Tibial nerve (tissue), 4 donors: ENCODE measurements around the gene PFKFB1. TPM values are rescaled to one million over a fixed set of nuclear protein-coding genes. Genes with fewer than 3 reads are reported as not detected.

Experiments
- DNase-seq, 2 donors: peaks; one replicate each; pipeline ENCODE4 v3.0.0-alpha.2; 2019; ENCODE audit warnings: low spot score in 2 of 2
- H3K27ac ChIP-seq, 4 donors: fragments of 200-600 bp; sonication (generic) in 3 of 4; one replicate each; pipeline ENCODE4 v1.5.1; 2017 to 2019; ENCODE audit warnings: mild to moderate bottlenecking in 1 of 4
- H3K27me3 ChIP-seq, 2 donors: fragments of 200-600 bp; sonication (generic) in 1 of 2; one replicate each; pipeline versions ENCODE4 v1.5.1 to v1.6.0; 2017 to 2019
- H3K36me3 ChIP-seq, 3 donors: fragments of 200-600 bp; sonication (generic); one replicate each; pipeline ENCODE4 v1.5.1; 2018 to 2019
- H3K4me1 ChIP-seq, 4 donors: fragments of 200-600 bp; sonication (generic) in 3 of 4; one replicate each; pipeline ENCODE4 v1.5.1; 2017 to 2019
- H3K4me3 ChIP-seq, 4 donors: fragments of 200-600 bp; sonication (generic) in 3 of 4; one replicate each; pipeline ENCODE4 v1.5.1; 2017 to 2019; ENCODE audit warnings: mild to moderate bottlenecking in 1 of 4, moderate library complexity in 1 of 4
- H3K9me3 ChIP-seq, 4 donors: fragments of 200-600 bp; sonication (generic) in 3 of 4; one replicate each; pipeline ENCODE4 v1.5.1; 2017 to 2019
- CTCF ChIP-seq, 5 experiments: fragments of 200-600 bp in 3 of 5; fragments of 450-650 bp in 2 of 5; sonication (generic) in 3 of 5; IDR thresholded peaks; one replicate each; pipeline ENCODE4 v1.5.1; 2016 to 2019; ENCODE audit warnings: antibody characterized with exemption in 5 of 5, mild to moderate bottlenecking in 3 of 5, moderate library complexity in 2 of 5
- EP300 ChIP-seq, 2 donors: sonication (generic); formaldehyde crosslinking; IDR thresholded peaks; one replicate each; pipeline ENCODE4 v1.6.1; 2017; ENCODE audit warnings: antibody characterized with exemption in 2 of 2, mild to moderate bottlenecking in 1 of 2
- POLR2A ChIP-seq, 2 donors: fragments of 450-650 bp; IDR thresholded peaks; one replicate each; pipeline ENCODE4 v1.6.1; 2017; ENCODE audit warnings: antibody characterized with exemption in 2 of 2, mild to moderate bottlenecking in 2 of 2, moderate library complexity in 2 of 2
- WGBS, 2 donors: methylation state at CpG; one replicate each; pipeline ENCODE4 v1.1.5; 2018; 5-methylcytosine and 5-hydroxymethylcytosine counted together
- total RNA-seq, 4 donors: library from RNA; depleted of rRNA; stranded (reverse); fragments of >200 nt; gene quantifications; one replicate each; pipeline ENCODE4 v1.1.0, GENCODE V29; 2016

The PFKFB1 gene
- total RNA-seq, 4 donors from 2014 or later = 1.8 to 9.2 (median 3.7) TPM

GRCh38 chrX:54933150-54933826 is 60.7 kb downstream of the PFKFB1 start:
- Histone ChIP-seq H3K27me3 (no peaks in the 10 kb centered on the region), H3K4me1 (no peaks in the 10 kb centered on the region), H3K4me3 (no peak overlapping the region), H3K36me3 (peaks cover 0 to 35% (median 2%) of the 10 kb centered on the region in 3 donors), H3K27ac (no peak overlapping the region), H3K9me3 (no peaks in the 10 kb centered on the region)
- DNase-seq = no peak
- no peak for TF ChIP-seq CTCF (IDR thresholded peaks at IDR 0.05)
- no peak for TF ChIP-seq POLR2A (IDR thresholded peaks at IDR 0.05)
- no peak for TF ChIP-seq EP300 (IDR thresholded peaks at IDR 0.05)
- 80 to 94% methylated on average over 7 to 10 of the region's 10 CpGs for WGBS, 2 donors

GRCh38 chrX:54931107-54931506 is 62.9 kb downstream of the PFKFB1 start:
- TF ChIP-seq CTCF (IDR thresholded peaks at IDR 0.05) (no peak), EP300 (IDR thresholded peaks at IDR 0.05) (no peak), POLR2A (IDR thresholded peaks at IDR 0.05) (no peak)
- Histone ChIP-seq H3K27ac (no peak overlapping the region), H3K36me3 (peaks cover 0 to 55% (median 2%) of the 10 kb centered on the region in 3 donors), H3K27me3 (no peaks in the 10 kb centered on the region), H3K9me3 (no peaks in the 10 kb centered on the region), H3K4me1 (no peaks in the 10 kb centered on the region), H3K4me3 (no peak overlapping the region)
- DNase-seq = no peak
- WGBS, 2 donors = 59 to 92% methylated on average over 2 of the region's 2 CpGs

- no peak for TF ChIP-seq CTCF (IDR thresholded peaks at IDR 0.05)
- no peak for TF ChIP-seq POLR2A (IDR thresholded peaks at IDR 0.05)
- no peak for TF ChIP-seq EP300 (IDR thresholded peaks at IDR 0.05)
- Histone ChIP-seq H3K27me3 (no peaks in the 10 kb centered on the region), H3K9me3 (no peaks in the 10 kb centered on the region), H3K4me3 (no peak overlapping the region), H3K27ac (no peak overlapping the region), H3K36me3 (peaks cover 0 to 56% (median 2%) of the 10 kb centered on the region in 3 donors), H3K4me1 (no peaks in the 10 kb centered on the region)
- WGBS, 2 donors = 90 to 100% methylated on average over 3 to 6 of the region's 17 CpGs
- no peak for DNase-seq
Measured at GRCh38 chrX:54930291-54931049, 63.5 kb downstream of the PFKFB1 start.

GRCh38 chrX:54928876-54929275 is 65.1 kb downstream of the PFKFB1 start:
- WGBS, 2 donors = 88 to 92% methylated on average over 1 to 3 of the region's 3 CpGs
- TF ChIP-seq CTCF (IDR thresholded peaks at IDR 0.05) = no peak
- no peak for TF ChIP-seq POLR2A (IDR thresholded peaks at IDR 0.05)
- TF ChIP-seq EP300 (IDR thresholded peaks at IDR 0.05) = no peak
- Histone ChIP-seq H3K4me1 (no peaks in the 10 kb centered on the region), H3K27ac (no peak overlapping the region), H3K4me3 (no peak overlapping the region), H3K36me3 (peaks cover 0 to 56% (median 2%) of the 10 kb centered on the region in 3 donors), H3K9me3 (no peaks in the 10 kb centered on the region), H3K27me3 (no peaks in the 10 kb centered on the region)
- no peak for DNase-seq

GRCh38 chrX:54926978-54927377 is 67.0 kb downstream of the PFKFB1 start:
- H3K4me3 ChIP-seq = no peak overlapping the region
- no peak for DNase-seq
- no peak overlapping the region for H3K27ac ChIP-seq
- WGBS, 2 donors = 25 to 60% methylated on average over 1 to 2 of the region's 2 CpGs
- H3K9me3 ChIP-seq = no peaks in the 10 kb centered on the region
- no peak for TF ChIP-seq POLR2A (IDR thresholded peaks at IDR 0.05)
- TF ChIP-seq CTCF (IDR thresholded peaks at IDR 0.05) = no peak
- TF ChIP-seq EP300 (IDR thresholded peaks at IDR 0.05) = no peak
- H3K36me3 ChIP-seq = peaks cover 0 to 56% (median 2%) of the 10 kb centered on the region in 3 donors
- no peaks in the 10 kb centered on the region for H3K27me3 ChIP-seq
- H3K4me1 ChIP-seq = peaks cover 0 to 4% (median 0%) of the 10 kb centered on the region in 4 donors
